Hematopoietic multipotent progenitor cell treated with erythropoietin and hydrocortisone succinate and interleukin-3 and kit ligand, for 17 days (in vitro differentiated cells): ENCODE data around the gene DZIP1.
"Not testable (repeated sequence)": the region's sequence is repeated elsewhere in the genome, so short reads cannot be mapped to it uniquely, and the experiment has no call there.

Experiments used
- DNase-seq: peaks from one replicate; pipeline ENCODE4 v3.0.0-alpha.2; 2015; ENCODE audit warnings: low spot score

The DZIP1 gene

GRCh38 chr13:95601216-95601615 is 43.3 kb downstream of the DZIP1 start:
- no peak for DNase-seq

DNA sequence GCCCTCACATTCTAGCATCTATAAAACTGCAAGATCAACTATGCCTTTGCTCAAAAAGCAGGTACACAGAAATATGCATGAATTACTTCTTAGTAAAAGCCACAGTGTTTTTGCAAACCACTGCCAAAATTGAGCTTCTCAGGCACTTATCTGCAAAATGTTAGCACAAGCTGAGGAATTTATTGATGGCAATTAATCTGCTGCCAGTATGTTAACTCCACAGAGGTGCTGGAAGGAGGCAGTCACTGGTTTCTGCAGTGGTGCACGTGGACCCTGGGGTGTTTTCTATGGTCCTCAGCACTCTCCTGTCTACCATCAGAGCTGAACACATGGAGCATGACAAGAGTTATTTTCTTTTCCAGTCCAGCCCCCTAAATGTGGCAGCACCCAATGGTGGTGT is 47.8 kb downstream of the DZIP1 start:
- no peak for DNase-seq

DNA sequence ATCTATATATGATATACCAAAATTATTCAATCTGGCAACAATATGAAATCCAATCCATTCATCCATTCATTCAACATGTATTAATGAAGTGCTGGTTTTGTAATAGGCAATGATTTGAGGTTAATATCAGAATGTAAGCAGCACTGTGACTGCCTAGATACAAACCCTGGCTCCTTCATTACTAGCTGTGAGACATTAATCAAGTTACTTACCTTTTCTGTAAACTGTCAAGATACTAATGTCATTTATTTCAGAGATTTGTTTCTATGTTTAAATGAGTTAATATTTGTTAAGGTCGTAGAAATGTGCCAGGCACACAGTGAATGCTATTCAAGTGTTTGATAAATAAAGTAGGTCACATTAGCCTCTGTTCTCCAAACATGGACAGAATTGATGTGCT is 51.0 kb downstream of the DZIP1 start:
- no peak for DNase-seq

- DNase-seq, result no peak
Observed at GRCh38 chr13:95588721-95589120, 55.8 kb downstream of the DZIP1 start.

- DNase-seq, result no peak
Observed at GRCh38 chr13:95588134-95588533, 56.4 kb downstream of the DZIP1 start.

- no peak for DNase-seq
Observed at GRCh38 chr13:95585867-95586266, 58.6 kb downstream of the DZIP1 start.

- no peak for DNase-seq
Observed at GRCh38 chr13:95579303-95579702, 65.2 kb downstream of the DZIP1 start.

- DNase-seq, result no peak
Observed at GRCh38 chr13:95573221-95573620, 71.3 kb downstream of the DZIP1 start.

- no peak for DNase-seq
Observed at GRCh38 chr13:95571941-95572340, 72.6 kb downstream of the DZIP1 start.

DNA sequence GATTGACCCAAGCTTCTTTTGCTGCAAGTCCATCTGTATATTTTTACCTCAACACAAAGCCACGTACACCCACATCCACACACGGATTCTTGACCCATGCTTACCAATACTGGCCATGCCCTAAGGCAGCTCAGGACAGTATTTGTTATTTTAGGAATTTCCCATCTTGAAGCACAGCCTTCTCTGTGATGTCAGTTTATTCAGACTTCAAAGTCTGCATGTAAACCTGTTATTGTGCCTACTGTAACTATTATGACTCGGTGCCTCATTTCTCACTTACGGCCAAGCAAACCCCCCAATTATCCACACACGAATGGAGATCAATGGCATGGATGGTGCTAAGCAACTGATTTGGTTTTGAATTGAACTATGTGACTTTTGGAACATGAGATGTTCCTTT is 74.5 kb downstream of the DZIP1 start:
- no peak for DNase-seq

GRCh38 chr13:95568131-95568530 is 76.4 kb downstream of the DZIP1 start:
- no peak for DNase-seq

DNA sequence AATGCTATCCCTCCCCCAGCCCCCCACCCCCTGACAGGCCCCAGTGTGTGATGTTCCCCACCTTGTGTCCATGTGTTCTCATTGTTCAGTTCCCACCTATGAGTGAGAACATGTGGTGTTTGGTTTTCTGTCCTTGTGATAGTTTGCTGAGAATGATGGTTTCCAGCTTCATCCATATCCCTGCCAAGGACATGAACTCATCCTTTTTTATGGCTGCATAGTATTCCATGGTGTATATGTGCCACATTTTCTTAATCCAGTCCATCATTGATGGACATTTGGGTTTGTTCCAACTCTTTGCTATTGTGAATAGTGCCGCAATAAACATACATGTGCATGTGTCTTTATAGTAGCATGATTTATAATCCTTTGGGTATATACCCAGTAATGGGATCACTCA is 78.7 kb downstream of the DZIP1 start:
- not testable (repeated sequence) for DNase-seq

- no peak for DNase-seq
Observed at GRCh38 chr13:95564733-95565291, 79.7 kb downstream of the DZIP1 start.

DNA sequence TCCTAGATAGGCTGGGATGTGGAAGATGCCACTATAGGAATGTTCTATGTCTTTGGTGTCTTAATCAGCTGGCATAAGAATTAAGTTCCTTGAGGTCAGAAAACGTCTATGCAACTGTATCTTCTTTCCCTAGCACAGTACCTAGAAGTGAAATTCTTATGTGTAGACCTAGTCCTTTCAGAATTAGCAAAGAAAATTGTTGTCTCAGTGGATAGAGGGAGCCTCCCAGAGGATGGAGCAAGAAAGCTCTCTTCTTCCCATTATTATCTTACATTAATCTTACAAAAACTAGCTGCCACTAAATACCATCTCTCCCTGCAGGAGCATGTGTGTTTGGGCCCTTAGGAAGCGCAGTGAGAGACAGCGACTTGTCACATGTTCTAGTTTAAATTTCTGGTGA is 80.4 kb downstream of the DZIP1 start:
- DNase-seq, result no peak

DNA sequence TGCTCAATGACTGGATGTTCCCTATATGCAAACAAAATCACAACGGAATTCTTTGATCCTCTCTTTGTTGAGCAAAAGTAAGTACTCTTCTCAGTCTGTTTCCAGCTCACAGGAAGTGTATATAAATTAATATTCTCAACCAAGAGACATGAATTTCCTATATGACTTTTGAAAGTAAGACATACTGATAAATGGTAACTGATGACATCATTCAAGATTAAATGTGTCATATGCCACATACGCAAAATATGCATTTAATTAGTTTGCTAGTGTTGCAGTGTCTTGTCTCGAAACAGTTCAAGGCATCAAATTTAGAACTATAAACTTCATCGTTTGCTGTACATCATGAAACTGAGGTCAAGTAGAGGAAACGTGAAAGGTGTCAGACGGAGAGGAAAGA is 84.1 kb downstream of the DZIP1 start:
- DNase-seq, result no peak

DNA sequence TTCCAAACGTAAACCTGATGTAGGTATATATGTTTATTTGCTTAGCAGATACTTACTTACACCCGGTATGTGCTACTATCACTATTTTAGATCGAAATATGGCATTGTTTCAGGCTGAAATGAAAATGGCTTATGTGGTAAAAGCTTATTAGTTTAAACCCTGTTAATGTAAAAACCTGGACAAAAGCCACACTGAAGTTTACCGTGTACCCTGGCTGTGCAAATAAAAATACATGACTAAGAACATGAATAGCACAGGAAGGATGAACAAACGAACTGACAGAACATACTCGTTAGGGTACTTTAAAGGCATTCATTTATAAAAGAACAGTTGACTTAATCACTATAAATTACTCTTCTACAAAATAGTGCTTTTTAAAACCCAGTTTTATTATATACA is 85.4 kb downstream of the DZIP1 start:
- DNase-seq, result no peak

- no peak for DNase-seq
Observed at GRCh38 chr13:95557013-95557412, 87.5 kb downstream of the DZIP1 start.

DNA sequence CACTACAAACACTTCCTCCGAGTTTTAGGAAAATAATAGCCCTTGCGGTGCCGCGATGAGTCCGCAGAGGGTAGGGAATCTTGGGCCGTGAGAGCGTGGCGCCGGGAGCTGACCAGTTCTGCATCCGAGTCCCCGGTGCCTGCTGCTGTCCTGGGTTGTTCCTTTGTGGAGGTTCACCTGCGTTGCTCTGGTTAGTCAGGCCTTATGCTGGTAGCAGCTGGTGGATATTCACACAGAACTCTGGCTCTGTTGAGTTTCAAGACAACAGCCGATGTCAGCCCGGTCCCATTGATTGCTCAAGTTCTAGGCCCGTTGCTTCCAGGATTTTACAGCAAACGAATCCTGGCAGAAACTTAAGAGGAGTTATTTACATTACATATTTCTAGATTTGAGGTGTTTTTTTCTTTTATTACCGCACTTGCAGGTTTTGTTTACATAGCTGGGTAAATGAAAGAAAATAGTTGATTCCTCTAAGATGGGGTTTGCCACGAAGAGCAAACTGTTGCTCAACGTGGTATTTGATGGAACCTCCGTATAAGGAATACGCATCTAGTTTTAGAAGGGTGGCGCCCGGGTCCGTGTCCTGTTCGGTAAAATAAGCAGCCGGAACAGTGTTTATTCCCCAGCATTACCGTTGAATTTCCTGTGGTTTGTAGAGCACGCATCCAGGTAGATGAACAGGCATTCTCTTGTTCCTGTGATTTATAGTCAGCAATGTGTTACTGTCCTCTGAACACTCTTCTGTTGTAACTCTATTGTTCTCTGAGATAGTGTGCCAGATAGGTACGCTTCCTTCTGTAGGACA is 90.7 kb downstream of the DZIP1 start:
- DNase-seq, result no peak

- no peak for DNase-seq
Observed at GRCh38 chr13:95552539-95553441, 91.7 kb downstream of the DZIP1 start, which contains the start of gene CLDN10. Gene CLDN10, plus strand, starts transcription at chr13:95552720. Its CDS starts 34 bp downstream, at chr13:95552754.

DNA sequence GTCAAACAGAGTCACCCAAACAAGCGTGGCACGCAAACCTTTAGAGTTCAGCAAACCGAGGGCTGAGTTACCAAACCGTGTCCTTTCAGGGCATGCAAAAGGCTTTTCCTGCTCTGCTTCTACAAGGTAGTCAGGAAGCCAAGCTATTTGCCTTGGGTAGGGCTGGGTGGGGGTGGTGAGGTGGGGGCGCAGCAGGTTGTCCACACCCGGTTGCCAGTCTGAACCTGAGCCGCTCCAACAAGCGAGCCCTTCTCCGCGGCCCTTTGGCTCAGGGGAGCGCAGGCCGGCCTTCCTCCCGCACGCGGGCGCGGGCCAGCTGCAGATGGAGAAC is 92.3 kb downstream of the DZIP1 start:
- no peak for DNase-seq

GRCh38 chr13:95547531-95548167 is 96.9 kb downstream of the DZIP1 start:
- DNase-seq, result no peak

DNA sequence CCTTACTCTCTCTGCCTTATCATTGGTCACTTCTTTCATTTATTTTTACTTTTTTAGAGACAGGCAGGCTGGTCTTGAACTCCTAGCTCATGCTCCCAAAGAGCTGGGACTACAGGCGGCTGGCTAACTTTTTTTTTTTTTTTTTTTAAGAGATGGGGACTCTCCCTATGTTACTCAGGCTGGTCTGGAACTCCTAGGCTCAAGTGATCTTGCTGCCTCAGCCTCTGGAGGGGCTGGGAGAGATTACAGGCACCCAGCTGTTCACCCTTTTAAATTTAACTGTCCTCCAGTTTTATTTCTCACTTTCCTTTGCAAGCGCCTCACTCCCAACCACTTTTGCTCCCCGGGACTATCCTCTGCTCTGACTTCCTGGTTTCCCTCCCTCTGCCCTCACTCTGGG is 97.6 kb downstream of the DZIP1 start:
- no peak for DNase-seq
